ENCODE data around the gene GADL1.

GRCh38 chr3:30776186-30776815, 118.2 kb downstream of the GADL1 start:
- no peak for TF ChIP-seq CTCF (IDR thresholded peaks at IDR 0.05; ENCODE audit: insufficient read depth, low read length)
- TF ChIP-seq, protein P1, sequence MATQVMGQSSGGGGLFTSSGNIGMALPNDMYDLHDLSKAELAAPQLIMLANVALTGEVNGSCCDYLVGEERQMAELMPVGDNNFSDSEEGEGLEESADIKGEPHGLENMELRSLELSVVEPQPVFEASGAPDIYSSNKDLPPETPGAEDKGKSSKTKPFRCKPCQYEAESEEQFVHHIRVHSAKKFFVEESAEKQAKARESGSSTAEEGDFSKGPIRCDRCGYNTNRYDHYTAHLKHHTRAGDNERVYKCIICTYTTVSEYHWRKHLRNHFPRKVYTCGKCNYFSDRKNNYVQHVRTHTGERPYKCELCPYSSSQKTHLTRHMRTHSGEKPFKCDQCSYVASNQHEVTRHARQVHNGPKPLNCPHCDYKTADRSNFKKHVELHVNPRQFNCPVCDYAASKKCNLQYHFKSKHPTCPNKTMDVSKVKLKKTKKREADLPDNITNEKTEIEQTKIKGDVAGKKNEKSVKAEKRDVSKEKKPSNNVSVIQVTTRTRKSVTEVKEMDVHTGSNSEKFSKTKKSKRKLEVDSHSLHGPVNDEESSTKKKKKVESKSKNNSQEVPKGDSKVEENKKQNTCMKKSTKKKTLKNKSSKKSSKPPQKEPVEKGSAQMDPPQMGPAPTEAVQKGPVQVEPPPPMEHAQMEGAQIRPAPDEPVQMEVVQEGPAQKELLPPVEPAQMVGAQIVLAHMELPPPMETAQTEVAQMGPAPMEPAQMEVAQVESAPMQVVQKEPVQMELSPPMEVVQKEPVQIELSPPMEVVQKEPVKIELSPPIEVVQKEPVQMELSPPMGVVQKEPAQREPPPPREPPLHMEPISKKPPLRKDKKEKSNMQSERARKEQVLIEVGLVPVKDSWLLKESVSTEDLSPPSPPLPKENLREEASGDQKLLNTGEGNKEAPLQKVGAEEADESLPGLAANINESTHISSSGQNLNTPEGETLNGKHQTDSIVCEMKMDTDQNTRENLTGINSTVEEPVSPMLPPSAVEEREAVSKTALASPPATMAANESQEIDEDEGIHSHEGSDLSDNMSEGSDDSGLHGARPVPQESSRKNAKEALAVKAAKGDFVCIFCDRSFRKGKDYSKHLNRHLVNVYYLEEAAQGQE (IDR thresholded peaks at IDR 0.05; ENCODE audit: insufficient replicate concordance, low read depth), result no peak
- no peak for TF ChIP-seq POLR2AphosphoS5 (IDR thresholded peaks at IDR 0.05; ENCODE audit: low read depth)
- TF ChIP-seq GABPA (IDR thresholded peaks at IDR 0.05; ENCODE audit: low read depth), result no peak

All from HL-60 (cell line).